Lung (tissue), 12 donors: ENCODE data around the gene CA14. TPM values are rescaled to one million over a fixed set of nuclear protein-coding genes. Genes with fewer than 3 reads are reported as not detected.

ENCODE experiments used
- ATAC-seq: fragments of 200-7000 bp; cut with Tn5 transposase; one replicate; pipeline ENCODE4 v1.9.1; 2020; ENCODE audit warnings: moderate number of reproducible peaks; ENCODE audit not compliant: insufficient read depth, low FRiP score
- DNase-seq, 3 donors: peaks; one replicate each; pipeline ENCODE4 v3.0.0-alpha.2; 2013 to 2017
- H3K27ac ChIP-seq, 2 donors: one replicate each; pipeline ENCODE4 v1.5.1; 2013; ENCODE audit warnings: mild to moderate bottlenecking in 2 of 2, moderate library complexity in 2 of 2, control low read depth in 1 of 2, inconsistent platforms in 1 of 2, low read depth in 1 of 2, low read length in 1 of 2
- H3K27me3 ChIP-seq, 3 donors: one replicate each; pipeline ENCODE4 v1.5.1; 2013; ENCODE audit warnings: low read length in 2 of 3; ENCODE audit not compliant: control insufficient read depth in 3 of 3, insufficient read depth in 3 of 3
- H3K36me3 ChIP-seq, 4 donors: one replicate each; pipeline ENCODE4 v1.5.1; 2013; ENCODE audit warnings: low read length in 4 of 4, mild to moderate bottlenecking in 1 of 4, moderate library complexity in 1 of 4; ENCODE audit not compliant: control insufficient read depth in 4 of 4, insufficient read depth in 4 of 4
- H3K4me1 ChIP-seq, 5 donors: one replicate each; pipeline ENCODE4 v1.5.1; 2013; ENCODE audit warnings: low read length in 5 of 5, mild to moderate bottlenecking in 2 of 5, moderate library complexity in 1 of 5; ENCODE audit not compliant: control insufficient read depth in 5 of 5, insufficient read depth in 5 of 5
- H3K4me3 ChIP-seq: one replicate; pipeline ENCODE4 v1.5.1; 2013; ENCODE audit warnings: mild to moderate bottlenecking, control low read depth, moderate library complexity
- H3K9ac ChIP-seq, 2 donors: one replicate each; pipeline ENCODE4 v1.5.1; 2013; ENCODE audit warnings: low read length in 2 of 2, control low read depth in 1 of 2; ENCODE audit not compliant: insufficient read depth in 1 of 2
- H3K9me3 ChIP-seq, 4 donors: one replicate each; pipeline ENCODE4 v1.5.1; 2013; ENCODE audit warnings: low read length in 3 of 4, mild to moderate bottlenecking in 1 of 4, moderate library complexity in 1 of 4; ENCODE audit not compliant: control insufficient read depth in 4 of 4, insufficient read depth in 3 of 4
- WGBS, 2 donors: extraction: QIAGEN DNeasy Blood & Tissue Kit; methylation state at CpG; one replicate each; pipeline ENCODE4 v1.1.7; 2013; 5-methylcytosine and 5-hydroxymethylcytosine counted together
- polyA plus RNA-seq, 2 donors: library from polyadenylated mRNA; stranded (reverse); fragments of 200-250 nt; gene quantifications; one replicate each; pipeline ENCODE4 v1.2.1, GENCODE V29; 2013
- total RNA-seq, 2 donors: library from RNA; depleted of rRNA in 1 of 2; stranded (reverse); fragments of >200 nt in 1 of 2; gene quantifications; one replicate each; pipeline ENCODE4 v1.2.1, GENCODE V29; 2014 to 2021
- TF ChIP-seq, protein P1 (sequence below): IDR thresholded peaks from 2 replicates; pipeline ENCODE4 v1.5.1; 2012; ENCODE audit warnings: mild to moderate bottlenecking; ENCODE audit errors: control extremely low read depth, extremely low read depth
- donor health status: control.
- donor health status: control.
- donor health status: Bipolar disorder and iron deficiency.
- donor health status: healthy.
- donor health status: DM: yes; HTN: yes; CAD: no.

Gene CA14
- total and polyA plus RNA-seq, 4 donors, result 0.14 to 0.40 (median 0.24) TPM

DNA sequence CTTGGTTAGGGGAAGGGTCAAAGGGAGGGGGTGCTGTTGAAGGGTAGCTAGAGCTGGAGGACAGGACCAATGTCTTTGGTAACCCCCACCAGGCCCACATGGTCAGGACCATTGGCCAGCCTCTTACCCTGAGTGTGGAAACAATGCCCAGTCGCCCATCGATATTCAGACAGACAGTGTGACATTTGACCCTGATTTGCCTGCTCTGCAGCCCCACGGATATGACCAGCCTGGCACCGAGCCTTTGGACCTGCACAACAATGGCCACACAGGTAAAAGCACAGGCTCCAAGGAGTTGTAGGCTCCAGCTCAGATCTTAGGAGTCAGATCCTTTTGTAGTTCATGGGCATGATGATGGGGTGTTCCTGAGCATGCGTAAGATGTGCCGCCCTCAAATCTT, 3.8 kb downstream of the CA14 start:
- DNase-seq (no peak), ATAC-seq (no peak)
- no peak overlapping the region for H3K9ac ChIP-seq
- TF ChIP-seq, protein P1, sequence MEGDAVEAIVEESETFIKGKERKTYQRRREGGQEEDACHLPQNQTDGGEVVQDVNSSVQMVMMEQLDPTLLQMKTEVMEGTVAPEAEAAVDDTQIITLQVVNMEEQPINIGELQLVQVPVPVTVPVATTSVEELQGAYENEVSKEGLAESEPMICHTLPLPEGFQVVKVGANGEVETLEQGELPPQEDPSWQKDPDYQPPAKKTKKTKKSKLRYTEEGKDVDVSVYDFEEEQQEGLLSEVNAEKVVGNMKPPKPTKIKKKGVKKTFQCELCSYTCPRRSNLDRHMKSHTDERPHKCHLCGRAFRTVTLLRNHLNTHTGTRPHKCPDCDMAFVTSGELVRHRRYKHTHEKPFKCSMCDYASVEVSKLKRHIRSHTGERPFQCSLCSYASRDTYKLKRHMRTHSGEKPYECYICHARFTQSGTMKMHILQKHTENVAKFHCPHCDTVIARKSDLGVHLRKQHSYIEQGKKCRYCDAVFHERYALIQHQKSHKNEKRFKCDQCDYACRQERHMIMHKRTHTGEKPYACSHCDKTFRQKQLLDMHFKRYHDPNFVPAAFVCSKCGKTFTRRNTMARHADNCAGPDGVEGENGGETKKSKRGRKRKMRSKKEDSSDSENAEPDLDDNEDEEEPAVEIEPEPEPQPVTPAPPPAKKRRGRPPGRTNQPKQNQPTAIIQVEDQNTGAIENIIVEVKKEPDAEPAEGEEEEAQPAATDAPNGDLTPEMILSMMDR, result no peak
- H3K9me3 ChIP-seq, result no peaks in the 10 kb centered on the region
- peaks cover 0 to 41% (median 0%) of the 10 kb centered on the region in 5 donors for H3K4me1 ChIP-seq
- H3K27ac ChIP-seq, result no peak overlapping the region
- H3K27me3 ChIP-seq, result no peaks in the 10 kb centered on the region
- WGBS, 2 donors, result 91 to 95% methylated on average over 6 of the region's 6 CpGs
- H3K4me3 ChIP-seq, result no peak overlapping the region
- peaks cover 8 to 16% (median 11%) of the 10 kb centered on the region in 4 donors for H3K36me3 ChIP-seq

DNA sequence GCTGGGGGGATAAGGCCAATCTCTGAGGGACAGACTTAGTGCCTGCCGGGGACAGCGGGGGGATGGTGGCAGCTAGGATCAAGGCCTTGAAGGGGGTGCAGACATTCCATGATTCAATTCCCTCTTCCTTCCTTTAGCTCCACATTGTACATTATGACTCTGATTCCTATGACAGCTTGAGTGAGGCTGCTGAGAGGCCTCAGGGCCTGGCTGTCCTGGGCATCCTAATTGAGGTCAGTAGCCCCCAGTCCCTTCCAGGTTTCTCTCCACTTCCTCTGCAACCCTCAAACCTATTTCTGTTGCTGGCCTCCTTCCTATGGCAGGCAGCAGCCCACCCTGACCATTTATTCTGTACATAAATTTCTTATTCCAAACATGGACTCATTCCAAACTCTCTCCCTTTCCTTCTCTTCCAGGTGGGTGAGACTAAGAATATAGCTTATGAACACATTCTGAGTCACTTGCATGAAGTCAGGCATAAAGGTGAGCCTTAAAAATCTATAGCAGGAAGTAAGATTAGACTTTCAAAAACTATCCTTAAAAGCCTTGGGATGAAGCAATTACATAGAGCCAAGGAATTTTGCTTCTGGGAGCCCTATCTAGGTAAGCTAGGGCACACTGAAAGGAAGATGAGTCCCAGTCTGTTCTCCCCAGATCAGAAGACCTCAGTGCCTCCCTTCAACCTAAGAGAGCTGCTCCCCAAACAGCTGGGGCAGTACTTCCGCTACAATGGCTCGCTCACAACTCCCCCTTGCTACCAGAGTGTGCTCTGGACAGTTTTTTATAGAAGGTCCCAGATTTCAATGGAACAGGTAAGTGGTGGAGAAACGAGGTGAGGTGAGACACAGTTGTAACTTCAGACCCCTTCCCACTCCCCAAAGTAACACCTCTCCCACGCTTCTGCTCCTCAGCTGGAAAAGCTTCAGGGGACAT, 5.1 kb downstream of the CA14 start:
- Histone ChIP-seq H3K9ac (no peak overlapping the region), H3K4me3 (no peak overlapping the region), H3K9me3 (no peaks in the 10 kb centered on the region), H3K27ac (no peak overlapping the region), H3K27me3 (no peaks in the 10 kb centered on the region), H3K4me1 (peaks cover 3 to 34% (median 7%) of the 10 kb centered on the region in 5 donors), H3K36me3 (peaks cover 11 to 25% (median 19%) of the 10 kb centered on the region in 4 donors)
- DNase-seq (no peak), ATAC-seq (no peak)
- WGBS, 2 donors, result 84 to 85% methylated on average over 6 of the region's 6 CpGs
- TF ChIP-seq, protein P1, result no peak

DNA sequence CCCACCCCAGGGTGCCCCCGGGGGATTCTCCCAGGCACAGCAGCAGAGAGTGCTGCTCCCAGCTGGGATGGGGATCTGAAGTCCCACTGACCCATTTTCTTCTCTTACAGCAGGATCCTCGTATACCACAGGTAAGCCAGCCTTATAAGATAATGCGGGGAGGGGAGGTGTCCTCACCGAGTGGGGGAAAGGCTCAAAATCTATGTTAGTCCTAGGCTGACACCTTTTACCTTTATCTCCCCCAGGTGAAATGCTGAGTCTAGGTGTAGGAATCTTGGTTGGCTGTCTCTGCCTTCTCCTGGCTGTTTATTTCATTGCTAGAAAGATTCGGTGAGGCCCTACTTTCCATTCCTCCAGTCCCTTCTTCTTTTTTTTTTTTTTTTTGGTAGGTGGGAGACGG, 6.0 kb downstream of the CA14 start:
- 82 to 90% methylated on average over 6 of the region's 6 CpGs for WGBS, 2 donors
- no peak for DNase-seq
- Histone ChIP-seq H3K9me3 (no peaks in the 10 kb centered on the region), H3K27me3 (no peaks in the 10 kb centered on the region), H3K9ac (no peak overlapping the region), H3K36me3 (peaks cover 11 to 25% (median 21%) of the 10 kb centered on the region in 4 donors), H3K4me3 (no peak overlapping the region), H3K27ac (no peak overlapping the region), H3K4me1 (peaks cover 5 to 31% (median 9%) of the 10 kb centered on the region in 5 donors)
- no peak for ATAC-seq
- TF ChIP-seq, protein P1, result no peak
